Islet of Langerhans (tissue), 1 donor: Measurements from ENCODE around the gene NUP50.

Source experiments
- FAIRE-seq: peaks from one replicate; lab custom pipeline; 2011; peaks lifted over from hg19 to GRCh38; lab: Jason Lieb, UNC

Gene NUP50

GRCh38 chr22:45196308-45196707 lies 32.6 kb downstream of the NUP50 start:
- FAIRE-seq = no peak

GRCh38 chr22:45196926-45197605 lies 33.3 kb downstream of the NUP50 start:
- no peak for FAIRE-seq

DNA sequence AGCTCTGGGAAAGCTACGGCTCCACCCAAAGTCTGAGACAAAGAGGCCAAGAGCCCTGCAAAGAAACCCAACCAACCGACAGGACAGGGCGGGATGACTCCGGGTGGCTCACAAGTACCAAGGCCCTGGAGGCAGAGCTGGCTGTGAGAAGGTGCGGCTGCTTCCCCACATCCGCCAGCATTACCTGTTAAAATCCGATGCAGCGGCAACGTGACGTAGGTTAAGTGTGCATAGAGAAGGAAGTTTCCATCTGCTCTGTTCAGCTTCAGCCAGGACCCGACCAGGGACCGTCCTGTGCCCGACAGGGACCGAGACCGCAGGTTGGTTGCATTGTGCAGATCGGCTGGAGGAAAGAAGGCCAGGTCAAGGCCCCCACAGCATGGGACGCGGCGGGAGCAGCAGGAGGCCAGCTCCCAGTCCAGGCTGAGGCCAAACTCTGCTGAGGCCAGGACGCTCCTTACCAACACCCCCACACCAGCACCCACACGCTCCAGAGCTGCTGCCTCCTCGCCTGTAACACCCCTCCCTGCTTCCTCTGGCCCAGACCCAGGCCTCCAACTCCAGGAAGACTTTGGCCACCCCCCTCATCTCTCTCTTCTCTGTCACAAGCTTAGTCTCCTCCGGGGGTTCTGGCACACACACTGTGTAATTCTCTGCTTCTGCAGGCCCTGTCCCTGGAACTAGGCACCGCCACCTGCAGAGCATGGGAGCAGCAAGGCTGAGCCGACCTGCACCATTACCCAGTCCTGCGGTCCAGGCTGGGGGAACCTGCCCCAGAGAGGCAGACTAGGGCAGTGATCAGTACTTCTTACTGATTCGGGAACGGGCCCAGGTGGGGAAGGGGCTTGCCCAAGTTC lies 34.1 kb downstream of the NUP50 start:
- FAIRE-seq = no peak

- FAIRE-seq = no peak
Observed at GRCh38 chr22:45198463-45198795, 34.7 kb downstream of the NUP50 start.

DNA sequence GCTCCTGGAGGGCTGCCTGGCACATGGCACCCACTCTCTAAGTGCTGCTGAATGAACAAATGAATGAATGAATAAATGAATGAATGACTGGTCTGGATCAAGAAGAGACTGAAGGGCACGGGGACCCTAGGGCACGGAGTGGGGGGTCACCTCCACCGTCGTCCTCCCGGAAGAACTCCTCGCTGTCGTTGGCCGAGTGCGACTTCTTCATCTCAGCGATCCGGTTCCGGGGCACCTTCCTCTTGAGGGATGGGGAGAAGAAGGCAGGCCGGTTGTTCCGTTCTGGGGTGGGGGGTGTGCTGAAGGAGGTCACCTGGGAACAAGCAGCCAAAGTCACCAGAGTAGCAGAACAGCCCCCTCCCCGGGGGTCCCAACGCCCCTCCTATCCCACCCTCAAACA lies 36.0 kb downstream of the NUP50 start:
- no peak for FAIRE-seq

GRCh38 chr22:45200230-45200629 lies 36.5 kb downstream of the NUP50 start:
- FAIRE-seq = no peak

DNA sequence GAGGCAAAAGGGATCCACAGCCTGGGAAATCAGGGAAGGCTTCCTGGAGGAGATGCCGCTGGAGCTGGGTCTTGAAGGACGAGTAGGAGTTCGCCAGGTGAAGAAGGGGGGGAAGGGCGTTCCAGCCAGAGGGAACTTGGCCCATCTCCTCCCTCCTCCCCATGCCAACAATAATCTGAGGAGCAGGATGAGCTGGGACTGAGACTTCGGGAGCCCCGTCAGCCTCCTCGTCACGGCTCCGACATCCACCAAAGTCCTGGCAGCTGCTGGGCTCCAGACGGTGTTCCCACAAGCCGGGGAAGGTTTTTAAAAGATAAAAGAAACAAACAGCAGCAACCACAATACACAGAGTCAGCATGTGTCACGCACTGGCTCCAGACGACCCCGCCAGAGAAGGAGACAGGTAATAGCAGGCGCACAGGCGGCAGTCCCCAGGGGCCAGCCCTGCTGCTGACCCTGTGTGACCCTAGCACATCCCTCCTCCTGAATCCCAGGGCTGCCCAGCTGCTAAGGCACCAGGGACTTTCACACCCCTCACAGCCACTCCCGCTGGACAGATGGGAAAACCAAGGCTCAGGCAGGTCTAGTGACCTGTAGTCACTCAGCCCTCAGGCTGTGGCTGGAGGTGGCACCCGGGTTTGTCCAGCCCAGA lies 37.3 kb downstream of the NUP50 start:
- FAIRE-seq = no peak

GRCh38 chr22:45201678-45202332 lies 38.1 kb downstream of the NUP50 start:
- no peak for FAIRE-seq

- no peak for FAIRE-seq
Observed at GRCh38 chr22:45202333-45203149, 38.8 kb downstream of the NUP50 start.

GRCh38 chr22:45203150-45203951 lies 39.6 kb downstream of the NUP50 start:
- no peak for FAIRE-seq

DNA sequence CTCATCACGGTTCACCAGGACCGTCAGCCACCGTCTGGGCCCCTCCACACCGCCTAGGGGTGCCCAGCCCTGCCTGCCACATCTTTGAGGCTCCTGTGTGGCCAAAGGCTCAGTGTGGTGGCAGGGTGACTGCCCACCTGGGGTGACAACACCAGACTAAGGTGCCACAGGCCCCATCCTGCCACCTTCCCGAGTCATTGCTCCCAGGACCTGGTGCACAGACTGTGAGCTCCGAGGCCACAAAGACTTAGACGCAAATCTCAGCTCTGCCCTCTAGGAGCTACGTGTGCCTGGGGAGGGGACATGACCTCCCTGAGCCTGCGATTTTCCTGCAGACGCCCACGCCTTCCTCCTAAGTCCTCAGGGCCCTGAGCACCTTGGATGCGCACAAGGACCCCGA lies 40.5 kb downstream of the NUP50 start:
- no peak for FAIRE-seq

DNA sequence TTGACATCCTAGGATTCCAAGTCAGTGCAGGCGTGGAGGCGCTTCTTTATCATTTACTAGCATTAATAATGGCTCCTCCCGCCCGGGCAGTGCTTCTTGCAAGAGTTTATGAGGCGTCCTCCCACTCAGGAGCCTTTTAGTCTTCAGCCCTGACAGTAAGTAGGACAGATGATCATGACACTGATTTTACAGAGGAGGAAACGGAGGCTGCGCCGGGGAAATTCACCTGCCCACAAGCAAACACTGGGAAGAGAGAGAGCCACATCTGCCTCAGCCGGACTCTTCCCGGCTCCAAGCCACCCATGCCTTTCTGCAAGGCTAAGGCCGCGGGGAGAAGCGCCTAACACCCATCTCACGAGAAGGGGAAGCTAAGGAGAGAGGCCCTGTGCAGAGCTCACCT lies 41.1 kb downstream of the NUP50 start:
- no peak for FAIRE-seq

DNA sequence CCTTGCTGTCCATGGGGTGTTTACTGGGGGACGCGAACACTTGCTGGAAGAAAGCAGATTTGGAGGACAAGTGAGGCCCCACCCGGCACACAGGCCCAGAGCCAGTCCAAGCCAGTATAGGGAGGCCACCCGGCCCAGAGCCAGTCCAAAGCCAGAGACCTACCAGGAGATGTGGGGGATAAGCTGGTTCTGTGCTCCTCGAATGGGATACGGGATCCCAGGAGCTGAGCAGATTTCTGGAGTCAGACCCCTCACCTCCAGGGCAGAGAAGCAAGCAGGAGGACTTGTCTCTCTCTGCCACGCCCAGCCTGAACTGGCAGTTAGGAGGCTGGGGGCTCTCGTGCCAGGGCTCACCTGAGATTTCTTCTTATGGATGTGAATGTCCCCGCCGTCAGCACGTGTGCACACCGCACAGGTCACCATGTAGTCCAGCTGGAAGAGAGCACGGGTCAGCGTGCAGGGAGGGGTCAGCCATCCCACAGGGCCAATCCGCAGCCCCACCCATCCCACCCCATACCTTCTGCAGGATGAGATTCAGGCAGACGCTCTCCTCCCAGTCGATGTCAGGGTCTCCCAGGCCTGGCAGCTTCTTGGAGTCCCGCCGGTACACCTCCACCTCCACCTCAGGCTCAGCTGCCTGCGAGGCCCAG lies 41.7 kb downstream of the NUP50 start:
- FAIRE-seq = no peak

GRCh38 chr22:45206233-45206632 lies 42.5 kb downstream of the NUP50 start:
- FAIRE-seq = no peak

GRCh38 chr22:45207533-45207932 lies 43.8 kb downstream of the NUP50 start:
- no peak for FAIRE-seq

DNA sequence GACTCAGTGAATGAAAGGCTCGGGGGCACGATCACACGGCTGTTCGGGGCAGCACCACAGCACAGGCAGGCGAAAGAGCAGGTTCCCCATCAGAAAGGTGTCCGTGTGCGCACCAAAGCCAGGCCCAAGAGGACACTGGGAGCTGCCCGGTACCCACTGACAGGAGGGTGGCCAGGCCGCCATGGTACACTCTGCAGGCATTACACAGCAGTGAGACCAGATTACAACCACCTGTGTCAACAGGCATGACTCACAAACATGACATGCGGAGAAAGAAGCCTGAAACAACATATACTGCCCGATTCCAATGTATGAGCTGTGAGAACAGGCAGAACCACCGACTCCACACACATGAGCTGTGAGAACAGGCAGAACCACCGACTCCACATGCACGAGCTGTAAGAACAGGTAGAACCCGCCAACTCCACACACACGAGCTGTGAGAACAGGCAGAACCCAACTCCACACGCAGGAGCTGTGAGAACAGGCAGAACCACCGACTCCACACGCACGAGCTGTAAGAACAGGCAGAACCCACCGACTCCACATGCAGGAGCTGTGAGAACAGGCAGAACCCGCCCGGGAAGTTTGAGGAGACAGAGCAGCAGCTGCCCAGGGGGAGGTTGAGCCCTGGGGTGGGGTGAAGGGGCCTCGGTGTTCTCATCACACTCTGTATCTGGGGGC lies 44.4 kb downstream of the NUP50 start:
- no peak for FAIRE-seq

DNA sequence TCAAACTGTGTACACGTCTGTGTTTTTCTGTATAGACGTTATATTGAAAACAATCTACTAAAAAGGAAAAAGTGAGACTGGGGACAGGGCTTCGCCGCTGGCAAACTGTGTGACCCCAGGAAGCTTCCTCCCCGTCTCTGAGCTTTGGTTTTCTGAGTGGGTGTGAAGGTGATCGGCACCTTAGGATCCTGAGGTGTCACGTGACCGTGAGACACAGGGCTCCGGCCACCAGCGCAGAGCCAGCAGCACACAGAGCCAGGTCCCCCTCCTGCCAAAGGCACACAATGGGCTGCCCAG lies 44.9 kb downstream of the NUP50 start:
- FAIRE-seq = no peak

- no peak for FAIRE-seq
Observed at GRCh38 chr22:45208993-45209838, 45.5 kb downstream of the NUP50 start.

- no peak for FAIRE-seq
Observed at GRCh38 chr22:45210174-45210573, 46.4 kb downstream of the NUP50 start.
